K562 (cell line): ENCODE measurements around the gene PITRM1. TPM values are rescaled to one million over a fixed set of nuclear protein-coding genes. Genes with fewer than 3 reads are reported as not detected.

Source experiments
- ATAC-seq: fragments of 200-7000 bp; cut with Tn5 transposase; 3 replicates; pipeline ENCODE4 v1.9.1; 2020; ENCODE audit warnings: moderate library complexity
- BruUV-seq: library from RNA; stranded (reverse); fragments of 400-500 nt; replicated peaks from 2 replicates; lab custom pipeline; 2021; lab: Mats Ljungman, UMichigan
- CTCF ChIA-PET: fragments of 300-600 bp; formaldehyde crosslinking; extraction: SDS; loops from one replicate; lab custom pipeline; 2021; ENCODE audit warnings: low intra/inter-chr PET ratio; lab: Yijun Ruan, JAX
- POLR2A ChIA-PET: fragments of 300-600, 350-650 bp; sonication (Branson Sonifier 250); formaldehyde crosslinking; extraction: SDS; loops from one replicate; lab custom pipeline; 2021; ENCODE audit warnings: antibody characterized with exemption, inconsistent platforms; lab: Yijun Ruan, JAX
- DNase-seq, 4 experiments: peaks; one replicate each; pipeline versions ENCODE4 v3.0.0 to v3.0.0-alpha.2; 2011 to 2018; ENCODE audit warnings: low spot score in 3 of 4, mixed read lengths in 3 of 4; ENCODE audit errors: extremely low read depth in 1 of 4
- FAIRE-seq: peaks from 2 replicates; lab custom pipeline; 2011; peaks lifted over from hg19 to GRCh38; lab: Jason Lieb, UNC
- H2AFZ ChIP-seq: 2 replicates; pipeline ENCODE4 v1.6.0; 2011; ENCODE audit warnings: low read depth, low read length, control low read depth, inconsistent platforms
- H3K27ac ChIP-seq: fragments of 200-600 bp; 3 replicates; pipeline ENCODE4 v1.8.0; 2011; ENCODE audit warnings: low read depth, mild to moderate bottlenecking, control low read depth, inconsistent platforms, low read length, moderate library complexity, mixed read lengths; ENCODE audit errors: extremely low read depth
- H3K27me3 ChIP-seq, 2 experiments: fragments of 300-600 bp in 1 of 2; 2 replicates in 1 of 2; 3 replicates in 1 of 2; pipeline versions ENCODE4 v1.6.0 to v1.8.0; 2011; ENCODE audit warnings: inconsistent platforms in 2 of 2, low read length in 2 of 2, mild to moderate bottlenecking in 1 of 2, mixed read lengths in 1 of 2, moderate library complexity in 1 of 2; ENCODE audit not compliant: control insufficient read depth in 2 of 2, insufficient read depth in 2 of 2
- H3K36me3 ChIP-seq: fragments of 300-600 bp; 3 replicates; pipeline ENCODE4 v1.8.0; 2011; ENCODE audit warnings: mild to moderate bottlenecking, low read length, inconsistent platforms; ENCODE audit not compliant: control insufficient read depth, insufficient read depth
- H3K4me1 ChIP-seq, 2 experiments: fragments of 200-600 bp in 1 of 2; replicated peaks in 1 of 2; 2 replicates in 1 of 2; 3 replicates in 1 of 2; pipeline versions ENCODE4 v1.5.1 to v1.8.0; 2011; ENCODE audit warnings: inconsistent platforms in 2 of 2, low read length in 2 of 2, mild to moderate bottlenecking in 1 of 2, mixed read lengths in 1 of 2, moderate library complexity in 1 of 2; ENCODE audit not compliant: control insufficient read depth in 2 of 2, insufficient read depth in 2 of 2
- H3K4me2 ChIP-seq: 2 replicates; pipeline ENCODE4 v1.6.1; 2011; ENCODE audit warnings: low read length, control low read depth, inconsistent platforms, mixed read lengths; ENCODE audit not compliant: insufficient read depth
- H3K4me3 ChIP-seq: fragments of 200-600 bp; sonication (generic), shearing (Covaris generic); 2 replicates; pipeline ENCODE4 v1.5.1; 2016; ENCODE audit warnings: control low read depth, inconsistent platforms
- H3K79me2 ChIP-seq: fragments of 200-600 bp; 3 replicates; pipeline ENCODE4 v1.8.0; 2011; ENCODE audit warnings: low read length, inconsistent platforms; ENCODE audit not compliant: control insufficient read depth, insufficient read depth
- H3K9ac ChIP-seq, 2 experiments: 2 replicates each; pipeline versions ENCODE4 v1.6.0 to v1.6.1; 2011; ENCODE audit warnings: low read depth in 2 of 2, low read length in 2 of 2, control low read depth in 1 of 2, inconsistent platforms in 1 of 2, mild to moderate bottlenecking in 1 of 2, mixed read lengths in 1 of 2; ENCODE audit not compliant: insufficient read depth in 1 of 2
- H3K9me1 ChIP-seq: one replicate; pipeline ENCODE4 v1.6.0; 2011; ENCODE audit warnings: inconsistent platforms, mild to moderate bottlenecking, low read length, moderate library complexity; ENCODE audit not compliant: control insufficient read depth, insufficient read depth
- H3K9me3 ChIP-seq: replicated peaks from 2 replicates; pipeline ENCODE4 v1.5.1; 2011; ENCODE audit warnings: low read depth, low read length, inconsistent platforms; ENCODE audit not compliant: control insufficient read depth, insufficient read depth
- H4K20me1 ChIP-seq: replicated peaks from 2 replicates; pipeline ENCODE4 v1.6.1; 2011; ENCODE audit warnings: low read length, inconsistent platforms, mixed read lengths; ENCODE audit not compliant: control insufficient read depth, insufficient read depth
- POLR2G ChIP-seq: fragments of 200-400 bp; formaldehyde crosslinking; IDR thresholded peaks from 2 replicates; pipeline ENCODE4 v1.6.1; 2017; ENCODE audit warnings: low read depth, mild to moderate bottlenecking, antibody characterized with exemption, low read length, moderate library complexity
- RERE ChIP-seq: sonication (generic); formaldehyde crosslinking; IDR thresholded peaks from 2 replicates; pipeline ENCODE4 v1.8.0; 2023; ENCODE audit warnings: missing genetic modification reagents, mild to moderate bottlenecking, borderline replicate concordance
- SRSF7 ChIP-seq: fragments of 200-400 bp; formaldehyde crosslinking; optimal IDR thresholded peaks from 2 replicates; pipeline ENCODE3; 2017; ENCODE audit warnings: mild to moderate bottlenecking, low read depth, low read length
- TRIM28 ChIP-seq: fragments of 450-650 bp; IDR thresholded peaks from 2 replicates; pipeline ENCODE4 v1.6.1; 2017
- WGBS: fragments of 100-300 bp; shearing (Covaris generic); methylation state at CpG from one replicate; pipeline ENCODE4 v1.1.6; 2016; ENCODE audit warnings: low coverage, mixed read lengths; ENCODE audit not compliant: insufficient coverage; ENCODE audit errors: missing lambda C conversion rate; 5-methylcytosine and 5-hydroxymethylcytosine counted together
- in situ Hi-C: fragments of 300-500 bp; cut with MboI; formaldehyde crosslinking; loops from 4 replicates; pipeline ENCODE4 v1.15.0; 2018; ENCODE audit warnings: inconsistent platforms, mixed read lengths
- intact Hi-C: fragments of 100-400 bp; cut with micrococcal nuclease; formaldehyde crosslinking; loops from 2 replicates; pipeline ENCODE4 v1.14.2; 2022
- polyA plus RNA-seq, 8 experiments: library from polyadenylated mRNA; depleted of rRNA in 4 of 8; stranded (reverse) in 5 of 8; unstranded in 3 of 8; fragments of >200 nt; fragmentation: Nextera tagmentation in 2 of 8; fragmentation: Illumina TruSeq in 1 of 8; extraction: Ambion mirVana in 2 of 8; extraction: Trizol in 1 of 8; gene quantifications; 2 replicates each; pipeline versions ENCODE4 v1.2.1 to v1.2.3, GENCODE V29; 2011 to 2014; ENCODE audit warnings: inconsistent platforms in 1 of 8, missing spikeins in 1 of 8
- total RNA-seq, 7 experiments: library from RNA; depleted of rRNA in 6 of 7; stranded (reverse); fragments of >200 nt in 6 of 7; fragmentation: Illumina TruSeq in 2 of 7; extraction: Trizol in 2 of 7; gene quantifications; 2 replicates each; pipeline versions ENCODE4 v1.2.1 to v1.2.3, GENCODE V29; 2011 to 2021; ENCODE audit warnings: low replicate concordance in 1 of 7

PITRM1 gene
- total and polyA plus RNA-seq, 9 of the 15 experiments (the other 6 are each of a cell fraction or from before 2014, with no cell fraction given): 21.1 to 70.4 (median 39.7) TPM

- FAIRE-seq (no peak), DNase-seq (no peak), ATAC-seq (no peak)
- WGBS: 92% methylated on average over 24 of the region's 28 CpGs
- no peak overlapping the region for H3K4me2 ChIP-seq
- H3K4me3 ChIP-seq: no peak overlapping the region
- peaks cover 19% of the 10 kb centered on the region for H3K79me2 ChIP-seq
- peaks cover 7% of the 10 kb centered on the region for H3K9me1 ChIP-seq
- BruUV-seq: no TSS peak
- H3K27ac ChIP-seq: no peak overlapping the region
- no peak overlapping the region for H2AFZ ChIP-seq
- peaks cover 0 to 3% of the 10 kb centered on the region in 2 experiments; a peak in 2 of 5 replicates for H3K4me1 ChIP-seq
- in situ Hi-C loops: no loop called here
- POLR2A ChIA-PET: interaction anchor here (0.7 kb wide), 1 partner anchor 17 kb away, joined by 3 read pairs; no protein-coding TSS in a partner anchor
- no peak for TF ChIP-seq SRSF7
- TF ChIP-seq POLR2G: 0 out of 2 replicates have a peak, but pooled peaks have one; percentile 13
- peaks cover 85% of the 10 kb centered on the region for H3K36me3 ChIP-seq
- H4K20me1 ChIP-seq: no peaks in the 10 kb centered on the region
- H3K27me3 ChIP-seq: no peaks in the 10 kb centered on the region
- no peaks in the 10 kb centered on the region for H3K9me3 ChIP-seq
- intact Hi-C loops: no loop called here
- H3K9ac ChIP-seq: peak overlapping the region in 1 of 2 experiments; percentile 39; a peak in 1 of 4 replicates
- CTCF ChIA-PET: no interaction called here
These were observed 68.2 kb downstream of the PITRM1 start for GRCh38 chr10:3104251-3104918.

GRCh38 chr10:3103646-3104045 is 68.9 kb downstream of the PITRM1 start:
- no peaks in the 10 kb centered on the region for H4K20me1 ChIP-seq
- H3K9ac ChIP-seq: no peak overlapping the region
- peaks cover 3% of the 10 kb centered on the region in 2 experiments; a peak in 3 of 5 replicates for H3K4me1 ChIP-seq
- H3K9me3 ChIP-seq: no peaks in the 10 kb centered on the region
- H3K9me1 ChIP-seq: peaks cover 7% of the 10 kb centered on the region
- ChIA-PET CTCF (no interaction called here), POLR2A (interaction anchor here (0.7 kb wide), 1 partner anchor 17 kb away, joined by 3 read pairs; no protein-coding TSS in a partner anchor)
- H3K4me2 ChIP-seq: no peak overlapping the region
- WGBS: 92% methylated on average over 30 of the region's 30 CpGs
- no TSS peak for BruUV-seq
- DNase-seq (no peak), ATAC-seq (no peak), FAIRE-seq (no peak)
- in situ Hi-C loops (no loop called here), intact Hi-C loops (no loop called here)
- TF ChIP-seq RERE (CRISPR knock-in tag): no peak
- no peak for TF ChIP-seq TRIM28
- TF ChIP-seq POLR2G: peak; percentile 51; the same call in 1 of the 2 replicates
- no peak overlapping the region for H3K4me3 ChIP-seq
- H3K27me3 ChIP-seq: no peaks in the 10 kb centered on the region
- H3K27ac ChIP-seq: no peak overlapping the region
- H3K79me2 ChIP-seq: peaks cover 26% of the 10 kb centered on the region
- H2AFZ ChIP-seq: no peak overlapping the region
- peaks cover 85% of the 10 kb centered on the region for H3K36me3 ChIP-seq
